A549 (cell line): ENCODE data around the gene PTPRK.

Experiments used
- EP300 ChIP-seq, 2 experiments: fragments of >200 bp; sonication (Bioruptor Twin); formaldehyde crosslinking; IDR thresholded peaks; 2 replicates in 1 of 2; 3 replicates in 1 of 2; pipeline ENCODE4 v1.6.1; 2016 to 2017
- HOXA7 ChIP-seq: fragments of 250-450 bp; sonication (Bioruptor Pico); IDR thresholded peaks from 2 replicates; pipeline ENCODE4 v1.5.0; 2020; ENCODE audit warnings: mild to moderate bottlenecking, moderate library complexity
- KDM1A ChIP-seq: fragments of 200-600 bp; sonication (generic); IDR thresholded peaks from 2 replicates; pipeline ENCODE4 v1.6.1; 2016; ENCODE audit warnings: low read depth, mild to moderate bottlenecking
- POLR2A ChIP-seq: IDR thresholded peaks from 2 replicates; pipeline ENCODE4 v1.6.1; 2012; ENCODE audit warnings: mild to moderate bottlenecking, low read length
- TP53 ChIP-seq: fragments of 250-450 bp; sonication (Bioruptor Pico); IDR thresholded peaks from 2 replicates; pipeline ENCODE4 v1.5.0; 2021; ENCODE audit warnings: mild to moderate bottlenecking, moderate library complexity
- TF ChIP-seq, protein P1 (sequence below): fragments of >200 bp; sonication (Bioruptor Twin); formaldehyde crosslinking; IDR thresholded peaks from 3 replicates; pipeline ENCODE4 v1.5.1; 2016

DNA sequence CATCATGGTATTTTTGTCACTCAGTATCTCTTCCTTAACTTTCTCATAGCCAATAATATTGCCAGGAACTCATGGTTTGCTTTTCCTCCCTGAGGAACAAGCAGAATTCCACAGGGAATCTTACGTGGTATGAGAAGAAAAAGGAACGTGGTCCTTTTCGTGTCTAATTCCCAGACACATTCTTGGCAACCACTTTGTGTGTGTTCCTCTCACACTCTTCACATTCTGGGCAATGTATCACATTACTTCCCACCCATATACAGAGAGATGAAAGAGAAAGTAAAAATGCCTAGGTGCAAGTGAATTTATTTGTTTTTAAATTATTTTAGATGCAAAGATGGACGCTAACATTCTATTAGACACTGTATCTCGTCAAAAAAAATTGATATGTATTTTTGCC is 102.7 kb downstream of the PTPRK start:
- TF ChIP-seq, protein P1, sequence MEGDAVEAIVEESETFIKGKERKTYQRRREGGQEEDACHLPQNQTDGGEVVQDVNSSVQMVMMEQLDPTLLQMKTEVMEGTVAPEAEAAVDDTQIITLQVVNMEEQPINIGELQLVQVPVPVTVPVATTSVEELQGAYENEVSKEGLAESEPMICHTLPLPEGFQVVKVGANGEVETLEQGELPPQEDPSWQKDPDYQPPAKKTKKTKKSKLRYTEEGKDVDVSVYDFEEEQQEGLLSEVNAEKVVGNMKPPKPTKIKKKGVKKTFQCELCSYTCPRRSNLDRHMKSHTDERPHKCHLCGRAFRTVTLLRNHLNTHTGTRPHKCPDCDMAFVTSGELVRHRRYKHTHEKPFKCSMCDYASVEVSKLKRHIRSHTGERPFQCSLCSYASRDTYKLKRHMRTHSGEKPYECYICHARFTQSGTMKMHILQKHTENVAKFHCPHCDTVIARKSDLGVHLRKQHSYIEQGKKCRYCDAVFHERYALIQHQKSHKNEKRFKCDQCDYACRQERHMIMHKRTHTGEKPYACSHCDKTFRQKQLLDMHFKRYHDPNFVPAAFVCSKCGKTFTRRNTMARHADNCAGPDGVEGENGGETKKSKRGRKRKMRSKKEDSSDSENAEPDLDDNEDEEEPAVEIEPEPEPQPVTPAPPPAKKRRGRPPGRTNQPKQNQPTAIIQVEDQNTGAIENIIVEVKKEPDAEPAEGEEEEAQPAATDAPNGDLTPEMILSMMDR = no peak
- no peak for TF ChIP-seq EP300 (IDR thresholded peaks at IDR 0.05)
- TF ChIP-seq HOXA7 (CRISPR knock-in tag) = no peak
- TF ChIP-seq TP53 (CRISPR knock-in tag) = no peak
- no peak for TF ChIP-seq KDM1A
- no peak for TF ChIP-seq POLR2A
